ENCODE data around the gene KAZN. TPM values are rescaled to one million over a fixed set of nuclear protein-coding genes. Genes with fewer than 3 reads are reported as not detected.

The KAZN gene
- polyA plus RNA-seq, 2 of the 4 experiments (the other 2 are of a cell fraction): 1.3 to 1.9 TPM

GRCh38 chr1:14975119-14975518 lies 376.6 kb downstream of the KAZN start:
- 68% methylated on average over 4 of the region's 4 CpGs for WGBS (ENCODE audit: missing lambda C conversion rate)

GRCh38 chr1:14976256-14976655 lies 377.8 kb downstream of the KAZN start:
- DNase-seq (ENCODE audit: low read depth in 1 of 2, low spot score in 1 of 2) (no peak), ATAC-seq (no peak), FAIRE-seq (no peak)
- ChIA-PET POLR2A (no interaction called here), CTCF (no interaction called here)
- WGBS (ENCODE audit: missing lambda C conversion rate): 83% methylated on average over 8 of the region's 13 CpGs
- no peak overlapping the region for H3K4me3 ChIP-seq
- TF ChIP-seq NFE2L2 (conservative IDR thresholded peaks at IDR 0.05; ENCODE audit: low read length) (no peak), JUNB (IDR thresholded peaks at IDR 0.05) (no peak), PHF8 (IDR thresholded peaks at IDR 0.05; ENCODE audit: borderline replicate concordance, low read depth) (no peak), PBX3 (IDR thresholded peaks at IDR 0.05) (no peak), FOXS1 (CRISPR knock-in tag; IDR thresholded peaks at IDR 0.05) (no peak), CBX2 (IDR thresholded peaks at IDR 0.05; ENCODE audit: borderline replicate concordance, low read depth) (no peak), HOXA7 (CRISPR knock-in tag; IDR thresholded peaks at IDR 0.05) (no peak), KDM1A (IDR thresholded peaks at IDR 0.05; ENCODE audit: low read depth) (no peak), ELK1 (IDR thresholded peaks at IDR 0.05; ENCODE audit: low read depth, low read length) (no peak), HOXB5 (CRISPR knock-in tag; IDR thresholded peaks at IDR 0.05) (no peak), MAX (IDR thresholded peaks at IDR 0.05) (no peak), RAD21 (conservative IDR thresholded peaks at IDR 0.05 in 1 of 2, IDR thresholded peaks at IDR 0.05 in 1 of 2) (no peak), EP300 (IDR thresholded peaks at IDR 0.05) (no peak), CTCF (IDR thresholded peaks at IDR 0.05) (no peak), HOXB13 (CRISPR knock-in tag; IDR thresholded peaks at IDR 0.05; ENCODE audit: low read depth) (no peak), ESRRA (IDR thresholded peaks at IDR 0.05; ENCODE audit: borderline replicate concordance, low read length) (no peak), CHD4 (IDR thresholded peaks at IDR 0.05; ENCODE audit: borderline replicate concordance) (no peak)
- H3K4me2 ChIP-seq: no peak overlapping the region
- H3K27ac ChIP-seq: no peak overlapping the region
- no peaks in the 10 kb centered on the region for H3K9me3 ChIP-seq
- H3K4me1 ChIP-seq: no peaks in the 10 kb centered on the region

More at GRCh38 chr1:14975119-14975518, 376.6 kb downstream of the KAZN start:
- CTCF ChIA-PET: no interaction called here
- POLR2A ChIA-PET: no interaction called here
- 0 out of 3 replicates have a peak, but pooled peaks cover 2% of the 10 kb centered on the region for H3K4me1 ChIP-seq
- H3K4me2 ChIP-seq: no peak overlapping the region
- H3K27ac ChIP-seq: no peak overlapping the region
- DNase-seq (ENCODE audit: low read depth in 1 of 2, low spot score in 1 of 2): no peak
- FAIRE-seq: no peak
- no peaks in the 10 kb centered on the region for H3K9me3 ChIP-seq
- no peak for TF ChIP-seq POLR2A (IDR thresholded peaks at IDR 0.05; ENCODE audit: low read length)
- TF ChIP-seq MAZ (IDR thresholded peaks at IDR 0.05; ENCODE audit: borderline replicate concordance, low read depth, low read length): no peak
- no peak for TF ChIP-seq MAFK (IDR thresholded peaks at IDR 0.05; ENCODE audit: partially characterized antibody)
- TF ChIP-seq FOSB (CRISPR knock-in tag; IDR thresholded peaks at IDR 0.05): no peak
- TF ChIP-seq EHF (CRISPR knock-in tag; IDR thresholded peaks at IDR 0.05): no peak
- no peak for TF ChIP-seq NPAS2 (CRISPR knock-in tag; IDR thresholded peaks at IDR 0.05; ENCODE audit: borderline replicate concordance)
- TF ChIP-seq ZNF302 (CRISPR knock-in tag; IDR thresholded peaks at IDR 0.05): no peak
- TF ChIP-seq REST (IDR thresholded peaks at IDR 0.05): no peak
- TF ChIP-seq RCOR1 (IDR thresholded peaks at IDR 0.05; ENCODE audit: low read depth, low read length): no peak
- TF ChIP-seq RAD21 (conservative IDR thresholded peaks at IDR 0.05 in 1 of 2, IDR thresholded peaks at IDR 0.05 in 1 of 2): no peak
- no peak for TF ChIP-seq USF2 (IDR thresholded peaks at IDR 0.05)
- TF ChIP-seq ZSCAN20 (CRISPR knock-in tag; IDR thresholded peaks at IDR 0.05): no peak
- H3K4me3 ChIP-seq: no peak overlapping the region
- no peak for ATAC-seq

All from A549 (cell line).